Breast epithelium (tissue), 4 donors: ENCODE measurements around the gene POU1F1. TPM values are rescaled to one million over a fixed set of nuclear protein-coding genes. Genes with fewer than 3 reads are reported as not detected.
A peak's percentile ranks its signal among the peaks of the same experiment; 100 is the strongest.

Experiments used
- DNase-seq, 2 donors: peaks; one replicate each; pipeline ENCODE4 v3.0.0-alpha.2; 2019; ENCODE audit warnings: low spot score in 2 of 2
- H3K27ac ChIP-seq, 2 donors: fragments of 200-600 bp; sonication (generic) in 1 of 2; one replicate each; pipeline ENCODE4 v1.5.1; 2016 to 2019; ENCODE audit warnings: mild to moderate bottlenecking in 1 of 2
- H3K27me3 ChIP-seq, 2 donors: fragments of 200-600 bp; sonication (generic) in 1 of 2; one replicate each; pipeline versions ENCODE4 v1.5.1 to v1.6.0; 2017 to 2019; ENCODE audit warnings: control low read depth in 1 of 2, mild to moderate bottlenecking in 1 of 2
- H3K36me3 ChIP-seq: fragments of 200-600 bp; one replicate; pipeline ENCODE4 v1.5.1; 2019
- H3K4me1 ChIP-seq, 2 donors: fragments of 200-600 bp; sonication (generic); one replicate each; pipeline ENCODE4 v1.5.1; 2016 to 2019; ENCODE audit warnings: control low read depth in 1 of 2
- H3K4me3 ChIP-seq, 3 donors: fragments of 200-600 bp; sonication (generic); 1 replicate in 2 of 3; 2 replicates in 1 of 3; pipeline ENCODE4 v1.5.1; 2016 to 2019; ENCODE audit warnings: mild to moderate bottlenecking in 3 of 3, moderate library complexity in 2 of 3
- H3K9me3 ChIP-seq, 2 donors: fragments of 200-600 bp; sonication (generic) in 1 of 2; one replicate each; pipeline ENCODE4 v1.5.1; 2016 to 2019; ENCODE audit warnings: control low read depth in 1 of 2
- CTCF ChIP-seq, 3 donors: fragments of 450-650 bp; IDR thresholded peaks; one replicate each; pipeline ENCODE4 v1.5.1; 2016 to 2017; ENCODE audit warnings: antibody characterized with exemption in 3 of 3, mild to moderate bottlenecking in 3 of 3, moderate library complexity in 3 of 3
- POLR2A ChIP-seq: fragments of 450-650 bp; IDR thresholded peaks from one replicate; pipeline ENCODE4 v1.6.1; 2016; ENCODE audit warnings: antibody characterized with exemption, mild to moderate bottlenecking, moderate library complexity
- POLR2AphosphoS5 ChIP-seq, 3 donors: sonication (generic); formaldehyde crosslinking; IDR thresholded peaks; one replicate each; pipeline ENCODE4 v1.6.1; 2017; ENCODE audit warnings: antibody characterized with exemption in 3 of 3
- intact Hi-C: fragments of 100-400 bp; cut with DNase I; formaldehyde crosslinking; loops from one replicate; pipeline ENCODE4 v1.15.1; 2023; ENCODE audit warnings: low total_unique reads
- total RNA-seq, 3 donors: library from RNA; depleted of rRNA; stranded (reverse); fragments of >200 nt; gene quantifications; one replicate each; pipeline ENCODE4 v1.1.0, GENCODE V29; 2016

Gene POU1F1
- total RNA-seq, 3 donors from 2014 or later, result not detected

GRCh38 chr3:87298111-87298718 lies 21.8 kb upstream of the POU1F1 start:
- H3K9me3 ChIP-seq, result no peaks in the 10 kb centered on the region
- no peak for DNase-seq
- intact Hi-C loops, result no loop called here
- H3K4me3 ChIP-seq, result no peak overlapping the region
- H3K4me1 ChIP-seq, result no peaks in the 10 kb centered on the region
- TF ChIP-seq CTCF (IDR thresholded peaks at IDR 0.05), result peak; percentile 34 to 72 (median 65)
- TF ChIP-seq POLR2A, result no peak
- no peak overlapping the region for H3K27ac ChIP-seq
- H3K36me3 ChIP-seq, result no peaks in the 10 kb centered on the region
- no peaks in the 10 kb centered on the region for H3K27me3 ChIP-seq

- no peaks in the 10 kb centered on the region for H3K27me3 ChIP-seq
- no peak overlapping the region for H3K4me3 ChIP-seq
- TF ChIP-seq CTCF (IDR thresholded peaks at IDR 0.05), result no peak
- no peak for TF ChIP-seq POLR2AphosphoS5 (IDR thresholded peaks at IDR 0.05)
- TF ChIP-seq POLR2A, result no peak
- no peak overlapping the region for H3K27ac ChIP-seq
- no peak for DNase-seq
- no peaks in the 10 kb centered on the region for H3K36me3 ChIP-seq
- H3K4me1 ChIP-seq, result no peaks in the 10 kb centered on the region
- no peaks in the 10 kb centered on the region for H3K9me3 ChIP-seq
- intact Hi-C loops, result no loop called here
Observed at GRCh38 chr3:87288446-87288845, 12.1 kb upstream of the POU1F1 start.

- H3K4me1 ChIP-seq, result no peaks in the 10 kb centered on the region
- intact Hi-C loops, result no loop called here
- no peaks in the 10 kb centered on the region for H3K36me3 ChIP-seq
- no peak overlapping the region for H3K4me3 ChIP-seq
- DNase-seq, result no peak
- H3K9me3 ChIP-seq, result no peaks in the 10 kb centered on the region
- H3K27ac ChIP-seq, result no peak overlapping the region
- H3K27me3 ChIP-seq, result no peaks in the 10 kb centered on the region
- no peak for TF ChIP-seq CTCF (IDR thresholded peaks at IDR 0.05)
- no peak for TF ChIP-seq POLR2AphosphoS5 (IDR thresholded peaks at IDR 0.05)
- no peak for TF ChIP-seq POLR2A
Observed at GRCh38 chr3:87287011-87287410, 10.6 kb upstream of the POU1F1 start.

- no peaks in the 10 kb centered on the region for H3K9me3 ChIP-seq
- no peaks in the 10 kb centered on the region for H3K27me3 ChIP-seq
- TF ChIP-seq POLR2AphosphoS5 (IDR thresholded peaks at IDR 0.05), result no peak
- intact Hi-C loops, result no loop called here
- H3K4me3 ChIP-seq, result no peak overlapping the region
- H3K27ac ChIP-seq, result no peak overlapping the region
- H3K36me3 ChIP-seq, result no peaks in the 10 kb centered on the region
- no peaks in the 10 kb centered on the region for H3K4me1 ChIP-seq
- DNase-seq, result no peak
Observed at GRCh38 chr3:87272718-87273341, 3.6 kb downstream of the POU1F1 start.

- Histone ChIP-seq H3K9me3 (no peaks in the 10 kb centered on the region), H3K27ac (no peak overlapping the region), H3K4me1 (no peaks in the 10 kb centered on the region), H3K4me3 (no peak overlapping the region), H3K27me3 (no peaks in the 10 kb centered on the region), H3K36me3 (no peaks in the 10 kb centered on the region)
- intact Hi-C loops, result no loop called here
- DNase-seq, result no peak
- TF ChIP-seq CTCF (IDR thresholded peaks at IDR 0.05) (no peak), POLR2A (no peak), POLR2AphosphoS5 (IDR thresholded peaks at IDR 0.05) (no peak)
Observed at GRCh38 chr3:87270908-87271700, 5.3 kb downstream of the POU1F1 start.
